Nephron (organoid): ENCODE measurements around the gene GRAP.
A peak's percentile ranks its signal among the peaks of the same experiment; 100 is the strongest.

ENCODE experiments used
- H3K27ac Mint-ChIP-seq, 3 experiments: 2 replicates each; pipeline ENCODE4 v1.8.0; 2020; ENCODE audit warnings: mixed read lengths in 3 of 3, mild to moderate bottlenecking in 2 of 3, moderate library complexity in 1 of 3
- H3K27me3 Mint-ChIP-seq: 2 replicates; pipeline ENCODE4 v1.8.0; 2021; ENCODE audit warnings: low read depth, mild to moderate bottlenecking, moderate library complexity, mixed read lengths
- H3K36me3 Mint-ChIP-seq: 2 replicates; pipeline ENCODE4 v1.8.0; 2020; ENCODE audit warnings: low read depth, mixed read lengths
- H3K4me1 Mint-ChIP-seq: 2 replicates; pipeline ENCODE4 v1.8.0; 2020; ENCODE audit warnings: mixed read lengths
- H3K4me3 Mint-ChIP-seq, 3 experiments: 2 replicates each; pipeline ENCODE4 v1.8.0; 2020; ENCODE audit warnings: mild to moderate bottlenecking in 3 of 3, mixed read lengths in 3 of 3, moderate library complexity in 2 of 3
- H3K9me3 Mint-ChIP-seq: 2 replicates; pipeline ENCODE4 v1.8.0; 2020; ENCODE audit warnings: mixed read lengths
- TF ChIP-seq, protein P1 (sequence below), 3 experiments: fragments of 200-600 bp; sonication (generic); IDR thresholded peaks; one replicate each; pipeline ENCODE4 v1.5.0; 2021; ENCODE audit warnings: antibody characterized with exemption in 3 of 3; ENCODE audit not compliant: unreplicated experiment in 3 of 3

The GRAP gene

DNA sequence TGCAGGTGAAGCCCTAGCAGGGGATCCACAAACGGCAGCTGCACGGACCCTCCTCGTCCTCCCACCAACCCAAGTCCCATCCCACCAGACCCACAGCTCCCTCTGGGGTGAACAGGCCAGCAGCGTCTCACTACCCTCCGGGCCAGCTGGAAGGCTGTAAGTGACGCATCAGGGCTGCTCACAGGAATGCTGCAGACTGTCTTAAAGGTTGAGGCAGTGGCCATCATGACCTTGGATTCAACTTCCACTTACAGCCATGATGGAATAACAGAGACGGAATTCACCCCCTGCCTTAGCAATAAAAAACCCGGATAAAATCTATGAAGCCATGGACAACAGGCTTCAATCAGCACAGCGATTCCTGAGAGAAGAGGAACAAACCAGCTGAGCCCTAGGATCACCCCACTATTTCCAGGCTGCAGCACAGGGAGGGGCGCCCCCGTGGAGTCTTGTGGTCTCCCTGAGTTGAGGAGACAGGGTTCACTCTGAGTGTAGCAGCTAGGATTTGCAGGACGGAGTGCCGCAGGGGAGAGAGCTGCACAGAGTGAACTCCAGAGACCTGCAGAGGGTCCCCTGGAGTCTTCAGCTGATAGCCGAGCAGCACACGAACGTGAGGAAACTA, 52.7 kb downstream of the GRAP start:
- TF ChIP-seq, protein P1, sequence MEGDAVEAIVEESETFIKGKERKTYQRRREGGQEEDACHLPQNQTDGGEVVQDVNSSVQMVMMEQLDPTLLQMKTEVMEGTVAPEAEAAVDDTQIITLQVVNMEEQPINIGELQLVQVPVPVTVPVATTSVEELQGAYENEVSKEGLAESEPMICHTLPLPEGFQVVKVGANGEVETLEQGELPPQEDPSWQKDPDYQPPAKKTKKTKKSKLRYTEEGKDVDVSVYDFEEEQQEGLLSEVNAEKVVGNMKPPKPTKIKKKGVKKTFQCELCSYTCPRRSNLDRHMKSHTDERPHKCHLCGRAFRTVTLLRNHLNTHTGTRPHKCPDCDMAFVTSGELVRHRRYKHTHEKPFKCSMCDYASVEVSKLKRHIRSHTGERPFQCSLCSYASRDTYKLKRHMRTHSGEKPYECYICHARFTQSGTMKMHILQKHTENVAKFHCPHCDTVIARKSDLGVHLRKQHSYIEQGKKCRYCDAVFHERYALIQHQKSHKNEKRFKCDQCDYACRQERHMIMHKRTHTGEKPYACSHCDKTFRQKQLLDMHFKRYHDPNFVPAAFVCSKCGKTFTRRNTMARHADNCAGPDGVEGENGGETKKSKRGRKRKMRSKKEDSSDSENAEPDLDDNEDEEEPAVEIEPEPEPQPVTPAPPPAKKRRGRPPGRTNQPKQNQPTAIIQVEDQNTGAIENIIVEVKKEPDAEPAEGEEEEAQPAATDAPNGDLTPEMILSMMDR (IDR thresholded peaks at IDR 0.05; ENCODE audit: unreplicated experiment in 3 of 3) = no peak
- Mint-ChIP-seq H3K36me3 (peaks cover 10% of the 10 kb centered on the region), H3K9me3 (peaks cover 16% of the 10 kb centered on the region), H3K4me3 (peak overlapping the region in 1 of 3 experiments; percentile 26), H3K27ac (peak overlapping the region; percentile 79 to 97 (median 94)), H3K27me3 (no peaks in the 10 kb centered on the region), H3K4me1 (peaks cover 7% of the 10 kb centered on the region)

DNA sequence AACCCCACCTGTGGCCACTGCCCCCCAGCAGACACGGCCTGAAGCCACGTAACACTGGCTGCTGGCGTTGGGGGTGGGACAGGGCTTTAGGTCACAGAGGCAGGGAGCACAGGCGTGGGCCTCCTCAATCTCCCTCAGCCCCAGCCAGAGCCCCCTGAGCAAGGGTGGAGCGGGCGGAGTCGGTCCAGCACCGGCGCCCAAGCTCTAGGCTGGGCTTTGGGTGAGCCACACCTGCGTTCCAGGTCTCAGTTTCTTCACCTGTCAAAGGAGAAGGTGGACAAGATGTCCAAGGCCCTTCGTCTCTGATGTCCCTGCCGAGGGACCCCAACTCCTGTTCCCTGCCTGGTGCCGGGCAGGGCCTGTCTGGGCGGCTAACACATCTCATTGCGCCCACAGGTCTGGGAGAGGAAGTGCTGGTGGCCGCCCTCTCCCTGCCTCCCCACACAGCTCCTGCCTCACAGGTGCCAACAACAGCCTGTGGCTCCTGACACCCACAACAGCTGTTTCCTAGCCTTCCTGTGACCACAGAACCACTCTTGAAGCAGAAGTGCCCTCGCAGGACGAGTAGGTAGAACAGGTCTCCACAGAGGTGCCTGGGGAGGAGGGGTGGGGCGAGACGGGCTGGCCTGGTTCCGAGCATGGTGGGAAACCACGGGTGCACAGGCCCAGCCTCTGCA, 54.2 kb downstream of the GRAP start:
- H3K4me1 Mint-ChIP-seq = peaks cover 7% of the 10 kb centered on the region
- H3K27me3 Mint-ChIP-seq = no peaks in the 10 kb centered on the region
- H3K36me3 Mint-ChIP-seq = peaks cover 10% of the 10 kb centered on the region
- TF ChIP-seq, protein P1 (IDR thresholded peaks at IDR 0.05; ENCODE audit: unreplicated experiment in 3 of 3) = no peak
- H3K9me3 Mint-ChIP-seq = peaks cover 16% of the 10 kb centered on the region
- H3K4me3 Mint-ChIP-seq = no peak overlapping the region
- no peak overlapping the region for H3K27ac Mint-ChIP-seq

DNA sequence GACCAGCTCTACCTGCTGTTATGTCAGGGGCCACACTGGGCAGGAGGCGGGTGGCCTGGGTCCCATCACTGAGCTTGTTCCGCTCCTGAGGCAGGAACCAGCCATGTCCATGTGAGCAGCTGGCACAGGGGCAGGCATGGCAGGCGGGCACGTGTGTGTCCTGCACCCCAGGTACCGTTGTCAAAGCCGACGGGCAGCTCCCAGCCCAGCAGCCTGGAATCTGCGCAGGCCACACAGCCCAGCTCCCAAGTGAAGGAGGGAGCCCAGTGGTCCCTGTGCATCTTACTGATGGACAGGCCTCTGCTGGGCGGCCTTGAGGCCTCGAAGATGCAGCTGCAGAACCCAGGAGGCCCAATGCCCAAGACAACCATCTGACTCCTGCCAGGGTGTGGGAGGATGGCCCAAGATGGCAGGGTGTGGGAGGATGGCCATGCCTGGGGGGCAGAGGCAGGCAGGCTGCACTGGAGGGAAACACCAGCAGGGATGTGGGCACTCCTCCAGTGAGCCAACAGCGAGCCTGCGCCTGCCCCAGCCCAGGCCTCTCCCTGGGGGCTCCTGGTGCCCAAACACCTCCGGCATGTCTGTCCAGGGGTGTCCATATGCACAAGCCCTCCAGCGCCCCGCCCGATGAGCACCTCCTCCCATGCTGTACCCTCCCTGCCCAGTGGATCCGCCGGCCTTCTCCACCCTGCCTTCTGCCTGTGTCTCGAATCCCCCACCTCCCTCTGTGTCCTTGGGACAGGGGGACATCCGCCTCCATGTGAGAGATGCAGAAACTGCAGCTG, 55.0 kb downstream of the GRAP start:
- Mint-ChIP-seq H3K27ac (no peak overlapping the region), H3K4me3 (no peak overlapping the region), H3K27me3 (no peaks in the 10 kb centered on the region), H3K9me3 (peaks cover 14% of the 10 kb centered on the region), H3K4me1 (peaks cover 7% of the 10 kb centered on the region), H3K36me3 (peaks cover 8% of the 10 kb centered on the region)
- TF ChIP-seq, protein P1 (IDR thresholded peaks at IDR 0.05; ENCODE audit: unreplicated experiment in 3 of 3) = no peak

DNA sequence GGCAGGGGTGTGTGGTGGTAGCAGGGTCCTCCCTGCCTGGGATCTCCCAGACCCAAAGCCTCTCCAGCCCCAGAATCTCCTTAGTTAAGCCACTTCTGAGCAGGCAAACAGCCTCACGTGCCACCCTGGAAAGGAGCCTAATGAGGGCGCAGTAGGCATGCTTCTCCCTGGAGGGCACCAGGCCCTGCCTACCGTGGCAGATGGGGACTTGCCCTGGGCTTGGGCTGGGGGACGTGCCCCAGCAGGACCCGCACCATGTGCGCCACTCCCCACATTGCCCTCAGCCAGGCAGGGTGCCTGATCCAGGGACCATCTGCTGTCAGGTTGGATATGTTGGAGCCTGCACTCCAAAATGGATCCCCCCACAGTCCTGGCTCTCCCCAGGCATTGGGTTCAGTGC, 56.4 kb downstream of the GRAP start:
- TF ChIP-seq, protein P1 (IDR thresholded peaks at IDR 0.05; ENCODE audit: unreplicated experiment in 3 of 3) = no peak
- Mint-ChIP-seq H3K27ac (no peak overlapping the region), H3K4me3 (no peak overlapping the region), H3K9me3 (peaks cover 11% of the 10 kb centered on the region), H3K27me3 (no peaks in the 10 kb centered on the region), H3K36me3 (peaks cover 6% of the 10 kb centered on the region), H3K4me1 (peaks cover 7% of the 10 kb centered on the region)

DNA sequence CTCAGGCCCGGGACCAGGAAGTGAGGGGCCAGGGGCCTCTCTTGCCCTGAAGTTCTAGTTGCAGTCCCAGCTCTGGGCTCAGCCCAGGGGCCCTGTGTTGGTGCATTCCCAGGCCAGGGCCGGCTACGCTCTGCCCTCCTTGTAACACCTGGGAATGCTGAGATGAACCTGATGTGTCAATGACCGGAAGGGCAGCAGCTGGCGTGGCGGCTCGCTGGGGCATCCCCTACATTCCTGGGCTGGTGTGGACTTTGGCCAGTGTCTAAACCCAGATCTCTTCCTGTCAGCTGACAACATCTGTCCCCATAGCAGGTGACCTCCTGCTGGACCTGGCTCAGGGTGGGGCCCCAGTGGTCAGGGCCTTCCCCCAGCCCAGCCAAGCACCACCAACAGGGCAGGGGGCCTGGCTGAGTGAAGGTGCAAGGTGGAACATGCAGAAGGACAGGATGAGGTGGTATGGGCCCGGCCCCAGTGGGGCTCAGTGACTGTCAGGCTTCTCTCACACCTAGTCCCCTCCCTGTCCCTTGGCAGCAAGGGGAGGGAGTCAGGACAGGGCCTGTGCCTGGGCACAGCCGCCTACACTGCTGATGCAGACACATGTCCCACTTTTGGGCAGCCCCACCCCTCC, 58.1 kb downstream of the GRAP start:
- Mint-ChIP-seq H3K27me3 (no peaks in the 10 kb centered on the region), H3K4me1 (peaks cover under 1% of the 10 kb centered on the region), H3K9me3 (no peaks in the 10 kb centered on the region), H3K4me3 (no peak overlapping the region), H3K27ac (no peak overlapping the region), H3K36me3 (no peaks in the 10 kb centered on the region)
- TF ChIP-seq, protein P1 (IDR thresholded peaks at IDR 0.05; ENCODE audit: unreplicated experiment in 3 of 3) = no peak
